Body of pancreas (tissue), 4 donors: Measurements from ENCODE around the gene GGCT.
"Not testable (repeated sequence)": the region's sequence is repeated elsewhere in the genome, so short reads cannot be mapped to it uniquely, and the experiment has no call there.

Experiments
- CTCF ChIP-seq, 7 experiments: fragments of 450-650 bp in 4 of 7; fragments of 200-600 bp in 3 of 7; sonication (generic) in 3 of 7; IDR thresholded peaks; one replicate each; pipeline ENCODE4 v1.5.1; 2016 to 2019; ENCODE audit warnings: antibody characterized with exemption in 7 of 7
- POLR2A ChIP-seq, 3 donors: fragments of 450-650 bp; IDR thresholded peaks; one replicate each; pipeline ENCODE4 v1.6.1; 2016; ENCODE audit warnings: antibody characterized with exemption in 3 of 3, mild to moderate bottlenecking in 2 of 3

GRCh38 chr7:30543115-30543514 is 38.5 kb upstream of the GGCT start:
- TF ChIP-seq CTCF, POLR2A (IDR thresholded peaks at IDR 0.05): not testable (repeated sequence)
